MG63 (cell line): Measurements from ENCODE around the gene CALCOCO1. TPM values are rescaled to one million over a fixed set of nuclear protein-coding genes. Genes with fewer than 3 reads are reported as not detected.
"Not testable (repeated sequence)": the region's sequence is repeated elsewhere in the genome, so short reads cannot be mapped to it uniquely, and the experiment has no call there.

Source experiments
- DNase-seq: peaks from one replicate; pipeline ENCODE4 v3.0.0-alpha.2; 2020
- H3K27me3 ChIP-seq: fragments of 250-450 bp; sonication (Bioruptor Pico); 2 replicates; pipeline ENCODE4 v1.5.1; 2020; ENCODE audit warnings: mild to moderate bottlenecking, moderate library complexity
- H3K36me3 ChIP-seq: fragments of 250-450 bp; sonication (Bioruptor Pico); 2 replicates; pipeline ENCODE4 v1.5.1; 2020; ENCODE audit warnings: mild to moderate bottlenecking, moderate library complexity
- H3K4me3 ChIP-seq: fragments of 250-450 bp; sonication (Bioruptor Pico); 2 replicates; pipeline ENCODE4 v1.5.1; 2020; ENCODE audit warnings: mild to moderate bottlenecking, moderate library complexity
- H3K9me3 ChIP-seq: fragments of 250-450 bp; sonication (Bioruptor Pico); 2 replicates; pipeline ENCODE4 v1.5.1; 2020; ENCODE audit warnings: mild to moderate bottlenecking, moderate library complexity
- total RNA-seq: library from RNA; depleted of rRNA; stranded (reverse); fragments of >200 nt; shearing (Covaris generic); gene quantifications from 2 replicates; pipeline ENCODE4 v1.2.3, GENCODE V29; 2014; ENCODE audit warnings: low replicate concordance; rRNA removed

CALCOCO1 gene, protein sequence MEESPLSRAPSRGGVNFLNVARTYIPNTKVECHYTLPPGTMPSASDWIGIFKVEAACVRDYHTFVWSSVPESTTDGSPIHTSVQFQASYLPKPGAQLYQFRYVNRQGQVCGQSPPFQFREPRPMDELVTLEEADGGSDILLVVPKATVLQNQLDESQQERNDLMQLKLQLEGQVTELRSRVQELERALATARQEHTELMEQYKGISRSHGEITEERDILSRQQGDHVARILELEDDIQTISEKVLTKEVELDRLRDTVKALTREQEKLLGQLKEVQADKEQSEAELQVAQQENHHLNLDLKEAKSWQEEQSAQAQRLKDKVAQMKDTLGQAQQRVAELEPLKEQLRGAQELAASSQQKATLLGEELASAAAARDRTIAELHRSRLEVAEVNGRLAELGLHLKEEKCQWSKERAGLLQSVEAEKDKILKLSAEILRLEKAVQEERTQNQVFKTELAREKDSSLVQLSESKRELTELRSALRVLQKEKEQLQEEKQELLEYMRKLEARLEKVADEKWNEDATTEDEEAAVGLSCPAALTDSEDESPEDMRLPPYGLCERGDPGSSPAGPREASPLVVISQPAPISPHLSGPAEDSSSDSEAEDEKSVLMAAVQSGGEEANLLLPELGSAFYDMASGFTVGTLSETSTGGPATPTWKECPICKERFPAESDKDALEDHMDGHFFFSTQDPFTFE
- 35.7 and 42.4 TPM in 2 replicates for total RNA-seq

DNA sequence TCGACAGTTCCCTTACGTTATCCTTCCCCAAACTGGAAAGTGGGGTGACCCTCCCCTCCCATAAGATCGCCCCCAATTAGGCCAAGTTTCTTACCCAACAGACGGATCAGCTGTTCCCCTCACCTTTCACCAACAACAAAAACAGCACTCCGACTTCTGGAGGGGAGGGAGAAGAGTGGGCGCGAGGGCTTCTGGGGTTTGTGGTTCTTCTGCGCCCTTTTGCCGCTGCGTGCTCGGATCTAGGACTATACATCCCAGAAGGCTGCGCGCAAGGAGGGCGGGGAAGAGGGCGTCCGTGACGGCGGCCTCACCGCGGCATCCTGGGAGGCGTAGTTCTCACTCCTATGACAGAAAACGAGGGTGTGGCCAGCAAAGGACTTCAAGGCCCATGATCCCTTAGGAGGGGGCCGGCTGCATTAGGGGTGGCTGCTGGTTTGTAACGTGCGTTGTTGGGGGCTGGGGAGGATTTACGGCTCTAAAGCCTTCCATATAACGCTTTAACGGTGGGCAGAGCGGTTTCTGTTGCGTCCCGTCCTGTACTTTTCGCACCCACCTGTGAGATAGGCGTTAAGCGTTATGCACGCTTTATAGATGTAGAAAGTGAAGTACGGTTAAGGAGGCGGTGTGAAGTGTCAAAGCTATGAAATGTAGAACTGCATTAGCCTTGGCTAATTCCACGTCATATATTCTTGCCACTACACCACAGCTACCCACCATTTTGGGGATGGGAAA, at the start of gene CALCOCO1:
CALCOCO1 (minus strand) TSS at position 143 of the 732 bp plus-strand sequence. CDS start 2,210 bp downstream, outside the sequence.
- no peaks in the 10 kb centered on the region for H3K27me3 ChIP-seq
- peak within 1 kb of the TSS; percentile 75 for H3K4me3 ChIP-seq
- peak; percentile 97 for DNase-seq
- H3K9me3 ChIP-seq, result no peaks in the 10 kb centered on the region
- no peaks in the 10 kb centered on the region for H3K36me3 ChIP-seq

DNA sequence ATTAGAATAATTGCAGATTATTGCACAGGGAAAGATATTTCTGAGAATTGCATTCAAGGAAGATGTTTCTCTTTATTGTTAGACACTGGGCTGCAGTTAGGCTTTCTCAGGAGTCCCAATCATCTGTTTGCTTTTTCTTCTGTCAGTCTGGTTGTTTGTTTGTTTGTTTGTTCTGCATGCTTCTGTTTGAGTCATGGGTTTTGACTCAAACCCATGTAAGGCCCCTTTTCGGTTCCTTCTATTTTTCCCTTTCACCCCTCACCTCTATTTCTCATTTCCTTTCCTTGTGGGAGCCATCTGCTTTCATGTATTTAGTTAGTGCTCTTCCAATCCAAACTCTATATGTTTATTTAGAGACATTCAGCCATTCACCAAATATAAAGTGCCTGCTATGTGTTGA, 49.6 kb upstream of the CALCOCO1 start:
- no peak overlapping the region for H3K4me3 ChIP-seq
- no peaks in the 10 kb centered on the region for H3K36me3 ChIP-seq
- no peak for DNase-seq
- no peaks in the 10 kb centered on the region; the same call in 1 of the 2 replicates for H3K27me3 ChIP-seq
- no peaks in the 10 kb centered on the region for H3K9me3 ChIP-seq

DNA sequence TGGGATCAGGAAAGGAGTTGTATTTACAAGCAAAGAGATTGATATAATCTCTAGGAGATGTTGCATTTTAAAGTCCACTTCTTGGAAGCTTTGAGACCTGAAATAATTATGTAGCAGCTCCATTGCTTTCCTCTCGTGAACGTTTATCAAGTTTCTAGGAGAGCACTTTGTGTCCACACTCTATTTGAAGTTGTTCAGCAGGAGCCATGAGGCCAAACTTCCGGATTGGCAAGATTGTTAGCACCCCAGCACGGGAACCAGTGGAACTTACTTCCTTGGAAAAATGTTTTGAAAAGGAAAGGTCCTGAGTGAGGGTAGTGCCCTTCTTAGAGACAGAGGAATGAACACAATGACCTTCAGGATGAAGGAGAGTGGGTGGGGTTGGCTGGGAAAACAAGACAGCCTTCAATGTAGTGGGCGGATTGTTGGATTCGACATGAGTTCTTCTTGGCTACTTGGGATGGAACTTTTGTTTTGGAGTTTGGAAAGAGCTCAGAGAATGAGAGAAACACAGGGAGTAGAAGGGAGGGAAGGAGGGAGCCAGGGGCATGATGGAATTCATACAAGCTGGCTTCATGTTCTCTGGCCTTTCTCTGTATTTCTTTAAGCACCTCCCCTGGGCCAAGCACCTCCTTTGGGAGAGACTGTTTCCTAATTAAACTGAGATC, 48.4 kb upstream of the CALCOCO1 start:
- Histone ChIP-seq H3K9me3 (no peaks in the 10 kb centered on the region), H3K27me3 (no peaks in the 10 kb centered on the region; the same call in 1 of the 2 replicates), H3K4me3 (no peak overlapping the region), H3K36me3 (no peaks in the 10 kb centered on the region)
- DNase-seq, result peak; percentile 39

DNA sequence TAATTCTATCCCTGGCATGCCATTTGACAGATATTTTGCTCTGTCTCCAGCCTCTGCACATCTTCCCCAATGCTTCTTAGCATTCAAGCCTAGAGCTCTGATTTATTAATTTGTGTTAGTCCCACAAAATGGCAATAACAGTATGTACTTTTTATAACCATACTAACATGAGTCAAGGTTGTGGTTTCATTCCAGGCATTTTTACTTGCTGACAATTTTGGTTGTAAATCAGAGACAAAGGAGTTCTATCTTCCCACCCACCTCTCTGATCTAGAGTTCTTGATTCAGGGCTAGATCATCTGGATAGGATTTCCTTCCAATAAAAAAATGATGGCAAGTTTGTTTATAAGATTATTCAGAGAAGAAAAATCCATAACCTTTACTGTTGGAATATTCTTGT, 43.0 kb upstream of the CALCOCO1 start:
- Histone ChIP-seq H3K36me3 (no peaks in the 10 kb centered on the region), H3K4me3 (no peak overlapping the region), H3K9me3 (no peaks in the 10 kb centered on the region), H3K27me3 (no peaks in the 10 kb centered on the region)
- no peak for DNase-seq

DNA sequence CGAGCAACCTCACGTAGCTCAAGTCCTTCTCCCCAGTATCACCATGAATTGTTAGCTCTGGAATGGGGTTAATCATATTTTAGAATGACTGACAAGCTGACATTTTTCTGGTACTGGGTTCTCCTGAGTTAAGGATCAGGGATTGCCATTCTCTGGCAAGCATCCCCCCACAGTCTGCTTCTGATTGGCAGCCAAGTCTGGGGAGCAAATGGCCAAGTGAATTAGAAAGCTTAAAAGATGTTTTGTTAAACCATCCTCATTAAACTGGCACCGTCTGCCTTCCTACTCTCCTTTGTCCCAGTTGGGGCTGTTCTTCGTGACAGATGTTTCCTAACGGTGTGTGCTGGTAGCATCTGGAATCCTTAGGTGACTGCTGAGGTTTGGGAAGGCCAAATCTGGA, 41.7 kb upstream of the CALCOCO1 start:
- Histone ChIP-seq H3K36me3 (no peaks in the 10 kb centered on the region), H3K27me3 (no peaks in the 10 kb centered on the region), H3K4me3 (no peak overlapping the region), H3K9me3 (no peaks in the 10 kb centered on the region)
- DNase-seq, result no peak

DNA sequence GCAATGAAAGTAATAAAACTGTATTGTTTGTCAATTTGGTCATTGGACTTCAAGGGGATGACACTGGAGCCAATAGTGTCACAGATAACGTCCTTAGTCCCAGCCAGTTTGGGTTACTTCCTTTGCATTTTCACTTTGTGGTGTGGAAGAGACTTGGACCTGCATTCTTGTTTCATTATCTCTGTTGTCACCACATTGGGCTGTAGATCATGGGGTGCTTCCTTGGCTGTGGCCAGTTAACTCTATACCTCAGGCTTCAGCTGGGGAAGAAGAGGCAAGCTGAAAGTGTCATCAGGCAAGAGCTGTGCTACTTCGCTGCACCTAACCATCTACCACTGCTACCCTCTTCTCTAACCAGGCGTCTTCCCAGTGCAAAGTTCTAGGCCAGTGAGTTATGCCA, 39.6 kb upstream of the CALCOCO1 start:
- Histone ChIP-seq H3K4me3 (no peak overlapping the region), H3K36me3 (no peaks in the 10 kb centered on the region), H3K9me3 (no peaks in the 10 kb centered on the region), H3K27me3 (no peaks in the 10 kb centered on the region)
- DNase-seq, result no peak

DNA sequence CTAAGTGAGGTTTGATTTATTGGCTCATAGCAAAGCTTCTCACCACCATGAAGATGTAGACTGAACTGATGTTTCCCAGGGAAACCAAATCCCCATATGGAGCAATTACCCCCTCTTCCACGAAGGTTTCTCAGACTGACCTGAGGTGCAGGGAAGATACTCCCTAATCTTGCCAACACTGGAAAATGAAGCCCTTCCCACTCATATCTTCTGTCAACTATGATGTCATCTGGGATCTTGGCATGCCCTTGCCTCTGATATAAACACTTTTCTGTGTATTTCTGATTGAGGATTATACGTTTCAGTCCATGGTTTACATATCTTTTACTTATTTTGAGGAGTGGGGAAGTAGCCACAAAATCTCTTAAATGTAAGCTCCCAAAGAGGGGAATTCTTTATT, 38.6 kb upstream of the CALCOCO1 start:
- Histone ChIP-seq H3K4me3 (no peak overlapping the region), H3K27me3 (no peaks in the 10 kb centered on the region), H3K36me3 (no peaks in the 10 kb centered on the region), H3K9me3 (no peaks in the 10 kb centered on the region)
- DNase-seq, result no peak

DNA sequence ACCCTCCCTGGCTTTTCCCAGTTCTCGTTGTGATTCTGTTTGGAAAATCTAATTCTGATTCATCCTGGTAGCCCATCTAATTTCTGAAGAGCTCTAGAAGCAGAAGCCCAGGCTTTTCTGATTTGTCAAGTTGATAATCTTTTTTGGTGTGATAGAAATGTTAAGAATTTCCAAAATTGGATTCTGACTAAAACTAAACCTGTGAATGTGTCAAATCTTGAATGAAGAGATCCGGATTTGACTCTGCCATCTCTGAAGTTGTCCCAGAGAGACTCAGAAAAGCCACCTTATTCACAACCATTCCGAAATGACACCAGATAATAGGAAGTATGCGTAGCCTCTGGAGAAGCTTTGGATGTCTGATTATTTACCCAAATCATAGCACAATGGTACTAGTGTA, 37.4 kb upstream of the CALCOCO1 start:
- no peak overlapping the region for H3K4me3 ChIP-seq
- H3K27me3 ChIP-seq, result no peaks in the 10 kb centered on the region
- H3K36me3 ChIP-seq, result no peaks in the 10 kb centered on the region
- no peak for DNase-seq
- no peaks in the 10 kb centered on the region for H3K9me3 ChIP-seq

DNA sequence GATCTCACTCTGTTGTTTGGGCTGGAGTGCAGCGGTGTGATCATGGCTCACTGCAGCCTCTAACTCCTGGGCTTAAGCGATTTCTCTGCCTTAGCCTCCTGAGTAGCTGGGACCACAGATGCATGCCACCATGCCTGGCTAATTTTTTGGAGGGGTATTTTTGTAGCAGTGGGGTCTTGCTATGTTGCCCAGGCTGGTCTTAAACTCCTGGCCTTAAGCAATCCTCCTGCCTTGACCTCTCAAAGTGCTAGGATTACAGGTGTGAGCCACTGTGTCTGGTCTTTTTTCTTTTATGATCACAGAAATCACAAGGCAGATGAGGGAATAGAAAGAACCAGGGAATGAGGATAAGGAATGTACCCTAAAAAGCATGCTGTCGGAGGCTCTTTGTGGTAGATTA, 35.5 kb upstream of the CALCOCO1 start:
- H3K9me3 ChIP-seq, H3K27me3 ChIP-seq: not testable (repeated sequence)

DNA sequence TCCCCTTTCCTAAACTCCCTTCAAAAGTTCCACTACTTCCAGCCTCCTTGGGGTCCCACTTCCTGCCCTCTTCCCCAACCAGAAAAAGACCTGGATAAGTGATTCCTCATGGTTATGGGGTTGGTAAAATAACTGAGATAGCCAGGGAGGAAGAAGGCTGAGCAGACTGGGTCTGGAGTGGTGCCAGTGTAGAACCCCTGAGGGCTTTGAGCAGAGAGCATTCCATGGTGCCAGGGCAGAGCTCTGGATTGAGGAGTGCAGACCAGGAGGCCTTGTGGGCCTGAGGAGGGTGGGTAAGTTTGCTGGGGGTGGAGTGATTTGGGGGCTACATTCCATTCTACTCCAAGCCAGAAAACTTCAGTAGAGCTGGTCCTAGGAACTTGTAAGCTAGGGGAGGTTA, 34.1 kb upstream of the CALCOCO1 start:
- DNase-seq, result no peak
- H3K9me3 ChIP-seq, result no peaks in the 10 kb centered on the region
- no peaks in the 10 kb centered on the region for H3K27me3 ChIP-seq
- H3K36me3 ChIP-seq, result no peaks in the 10 kb centered on the region
- H3K4me3 ChIP-seq, result no peak overlapping the region

More for the DNA sequence above, 35.5 kb upstream of the CALCOCO1 start:
- H3K36me3 ChIP-seq, H3K4me3 ChIP-seq, DNase-seq: not testable (repeated sequence)

DNA sequence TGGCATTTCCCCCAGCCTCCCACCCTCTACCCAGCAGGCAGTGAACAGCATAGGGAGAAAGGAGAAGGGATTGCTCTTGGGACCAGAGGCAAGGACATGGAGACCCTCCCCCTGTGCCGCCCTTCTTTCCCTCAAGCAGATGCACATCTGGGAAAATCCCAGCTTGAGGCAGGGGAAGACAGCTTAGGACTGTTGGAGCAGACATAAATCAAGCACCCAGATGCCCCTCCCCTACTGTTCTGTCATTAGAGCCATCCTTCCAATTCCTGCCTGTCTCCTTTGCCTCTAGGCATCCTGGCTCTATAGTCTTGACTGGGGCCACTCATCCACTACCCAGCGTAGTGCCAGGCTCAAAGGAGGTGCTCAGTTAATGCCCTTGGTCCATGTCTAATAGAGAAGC, 32.0 kb upstream of the CALCOCO1 start:
- Histone ChIP-seq H3K36me3 (no peaks in the 10 kb centered on the region), H3K9me3 (no peaks in the 10 kb centered on the region), H3K4me3 (no peak overlapping the region), H3K27me3 (no peaks in the 10 kb centered on the region)
- no peak for DNase-seq

DNA sequence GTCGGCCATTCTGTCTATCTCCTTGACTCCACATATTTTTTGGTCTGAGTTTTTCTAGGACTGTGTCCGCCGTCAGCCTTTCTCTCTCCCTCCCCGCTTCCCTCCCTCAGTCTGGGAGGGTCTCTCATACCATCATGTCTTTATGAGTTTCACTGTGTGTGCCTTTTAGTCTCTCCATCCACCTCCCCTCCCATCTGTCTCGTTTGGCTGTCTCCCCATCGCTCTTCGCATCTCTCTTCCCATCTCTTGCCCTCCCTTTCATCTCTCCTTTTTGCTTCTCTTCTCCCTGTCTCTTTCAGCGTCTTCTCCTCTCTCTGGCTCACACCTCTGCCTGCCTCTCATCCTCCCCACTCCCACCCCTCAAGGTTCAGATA, 31.5 kb upstream of the CALCOCO1 start:
- H3K36me3 ChIP-seq, result no peaks in the 10 kb centered on the region
- DNase-seq, result no peak
- no peaks in the 10 kb centered on the region for H3K27me3 ChIP-seq
- no peak overlapping the region for H3K4me3 ChIP-seq
- H3K9me3 ChIP-seq, result no peaks in the 10 kb centered on the region

DNA sequence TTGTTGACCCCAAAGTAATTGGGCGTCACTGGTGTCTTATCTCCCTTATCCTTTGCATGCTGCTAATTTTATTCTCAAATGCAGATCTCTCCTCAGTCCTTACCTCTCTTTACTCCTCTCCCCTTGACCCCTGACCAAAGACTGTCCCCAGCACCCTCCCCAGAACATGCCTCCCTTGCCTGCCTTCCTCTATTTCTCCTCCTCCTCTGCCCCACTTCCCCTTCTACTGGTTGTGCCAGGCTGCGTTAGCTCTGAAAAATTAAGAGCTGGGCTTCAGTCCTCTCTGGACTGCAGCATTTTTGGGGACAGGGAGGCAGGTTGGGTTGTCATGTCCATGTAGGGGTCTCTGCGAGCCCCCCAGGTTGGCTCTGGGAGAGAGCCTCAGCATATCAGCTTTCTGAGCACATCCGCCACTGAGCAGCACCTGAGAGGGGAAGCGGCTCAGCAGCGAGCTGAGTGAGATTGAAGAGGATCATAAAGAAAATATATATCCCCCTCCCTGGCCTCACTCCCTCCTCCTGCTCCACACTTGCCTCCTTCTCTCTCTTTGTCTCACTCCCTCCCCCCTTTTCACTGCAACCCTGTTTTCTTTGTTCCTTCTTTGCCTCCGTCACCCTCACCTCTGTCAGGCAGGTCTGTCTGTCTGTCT, 31.0 kb upstream of the CALCOCO1 start:
- H3K36me3 ChIP-seq, result no peaks in the 10 kb centered on the region
- no peaks in the 10 kb centered on the region for H3K27me3 ChIP-seq
- H3K9me3 ChIP-seq, result no peaks in the 10 kb centered on the region
- no peak for DNase-seq
- no peak overlapping the region for H3K4me3 ChIP-seq

DNA sequence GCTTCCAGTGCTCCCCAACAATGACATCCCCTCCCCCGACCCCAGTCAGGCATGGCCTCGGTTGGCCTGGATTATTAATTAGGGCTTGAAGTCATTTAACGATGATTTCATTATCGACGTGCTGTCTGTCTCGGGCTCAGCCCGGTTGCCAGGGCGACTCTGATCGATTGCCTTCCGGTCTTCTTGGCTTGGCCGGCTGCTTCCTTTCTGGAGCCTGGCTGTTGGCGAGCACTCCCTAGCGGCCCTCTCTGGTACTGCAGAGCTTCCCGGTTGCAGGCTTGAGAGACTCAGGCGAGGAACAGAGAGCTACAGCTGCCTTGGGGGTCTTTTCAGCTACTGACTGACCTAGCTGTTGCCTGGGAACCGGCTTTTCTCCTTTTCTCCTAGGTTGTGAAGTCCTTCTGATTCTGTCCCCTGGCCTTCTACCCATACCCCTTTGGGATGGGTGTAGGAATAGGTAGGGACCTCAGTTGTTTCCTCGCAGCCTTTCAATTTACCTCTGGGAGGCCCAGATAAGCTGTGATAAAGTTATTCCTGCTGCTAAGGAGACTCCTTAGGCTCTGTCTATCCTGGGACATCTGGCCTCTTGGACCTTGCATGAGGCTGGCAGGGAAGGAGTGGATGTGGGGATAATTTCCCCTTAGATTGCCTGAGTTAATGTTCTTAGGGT, 30.0 kb upstream of the CALCOCO1 start:
- Histone ChIP-seq H3K9me3 (no peaks in the 10 kb centered on the region), H3K36me3 (no peaks in the 10 kb centered on the region), H3K4me3 (no peak overlapping the region), H3K27me3 (no peaks in the 10 kb centered on the region)
- peak; percentile 62 for DNase-seq

DNA sequence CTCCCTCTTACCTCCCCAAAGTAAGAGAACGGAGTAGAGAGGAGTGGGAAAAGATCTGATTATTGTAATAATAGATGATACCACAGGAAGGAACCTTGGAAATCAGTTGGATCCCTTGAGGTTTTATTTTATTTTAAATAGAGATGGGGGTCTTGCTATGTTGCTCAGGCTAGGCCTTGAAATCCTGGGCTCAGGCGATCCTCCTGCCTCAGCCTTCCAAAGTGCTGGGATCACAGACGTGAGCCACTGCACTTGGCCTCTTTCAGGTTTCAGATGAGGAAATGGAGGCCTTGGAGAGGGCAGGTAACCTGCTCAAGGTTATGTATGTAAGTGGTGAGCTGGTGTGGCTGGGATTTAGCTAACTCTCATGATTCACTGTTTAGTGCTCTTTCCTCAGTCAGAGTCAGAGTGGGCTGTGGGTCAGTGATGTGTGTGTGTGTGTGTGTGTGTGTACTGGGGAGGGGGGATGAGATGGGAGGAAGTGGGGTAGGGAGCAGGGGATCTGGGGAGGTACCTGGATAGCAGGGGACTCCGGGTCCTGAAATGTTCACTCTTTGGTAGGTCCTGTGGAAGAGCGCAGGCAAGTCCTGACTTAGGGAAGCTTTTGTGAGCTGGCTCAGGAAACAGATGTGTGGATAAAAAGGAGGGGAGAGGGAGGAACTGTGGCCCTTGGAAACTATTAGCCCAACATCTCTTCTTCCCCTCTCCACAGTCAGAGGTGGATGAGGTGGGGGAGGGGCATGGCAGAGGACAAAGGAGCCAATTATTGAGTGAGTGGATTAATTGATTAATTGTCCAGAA, 29.2 kb upstream of the CALCOCO1 start:
- Histone ChIP-seq H3K4me3 (no peak overlapping the region), H3K36me3 (no peaks in the 10 kb centered on the region), H3K9me3 (no peaks in the 10 kb centered on the region), H3K27me3 (no peaks in the 10 kb centered on the region)
- DNase-seq, result no peak
